ENCODE measurements around the gene ASB2. TPM values are rescaled to one million over a fixed set of nuclear protein-coding genes. Genes with fewer than 3 reads are reported as not detected.
A peak's percentile ranks its signal among the peaks of the same experiment; 100 is the strongest.

Gene ASB2
- total RNA-seq, 1 experiment from 2014 or later = not detected

- peak; percentile 58 for DNase-seq (ENCODE audit: extremely low read depth, low read depth)
Observed at GRCh38 chr14:94001501-94002396, 25.4 kb upstream of the ASB2 start.

- no peak for DNase-seq (ENCODE audit: extremely low read depth, low read depth)
Observed at GRCh38 chr14:94001016-94001415, 24.6 kb upstream of the ASB2 start.

GRCh38 chr14:94000267-94000666 lies 23.9 kb upstream of the ASB2 start:
- no peak for DNase-seq (ENCODE audit: extremely low read depth, low read depth)

- no peak for DNase-seq (ENCODE audit: extremely low read depth, low read depth)
Observed at GRCh38 chr14:93999573-93999972, 23.2 kb upstream of the ASB2 start.

- DNase-seq (ENCODE audit: extremely low read depth, low read depth) = no peak
Observed at GRCh38 chr14:93998871-93999403, 22.6 kb upstream of the ASB2 start.

GRCh38 chr14:93997916-93998870 lies 21.8 kb upstream of the ASB2 start:
- no peak for DNase-seq (ENCODE audit: extremely low read depth, low read depth)

GRCh38 chr14:93997082-93997481 lies 20.7 kb upstream of the ASB2 start, which contains the start of gene CCDC197:
TSS of gene CCDC197 (plus strand) at chr14:93997301. CDS start at chr14:93998132, 831 bp downstream.
- DNase-seq (ENCODE audit: extremely low read depth, low read depth) = no peak

- no peak for DNase-seq (ENCODE audit: extremely low read depth, low read depth)
Observed at GRCh38 chr14:93996130-93996695, 19.8 kb upstream of the ASB2 start.

- no peak for DNase-seq (ENCODE audit: extremely low read depth, low read depth)
Observed at GRCh38 chr14:93994919-93995682, 18.7 kb upstream of the ASB2 start.

GRCh38 chr14:93993382-93993781 lies 17.0 kb upstream of the ASB2 start:
- no peak for DNase-seq (ENCODE audit: extremely low read depth, low read depth)

- DNase-seq (ENCODE audit: extremely low read depth, low read depth) = no peak
Observed at GRCh38 chr14:93991649-93992048, 15.3 kb upstream of the ASB2 start.

- DNase-seq (ENCODE audit: extremely low read depth, low read depth) = no peak
Observed at GRCh38 chr14:93991212-93991611, 14.8 kb upstream of the ASB2 start.

GRCh38 chr14:93989939-93990338 lies 13.6 kb upstream of the ASB2 start:
- DNase-seq (ENCODE audit: extremely low read depth, low read depth) = no peak

GRCh38 chr14:93987815-93988476 lies 11.6 kb upstream of the ASB2 start:
- DNase-seq (ENCODE audit: extremely low read depth, low read depth) = no peak

GRCh38 chr14:93987376-93987775 lies 11.0 kb upstream of the ASB2 start:
- DNase-seq (ENCODE audit: extremely low read depth, low read depth) = no peak

GRCh38 chr14:93986955-93987354 lies 10.6 kb upstream of the ASB2 start:
- no peak for DNase-seq (ENCODE audit: extremely low read depth, low read depth)

- DNase-seq (ENCODE audit: extremely low read depth, low read depth) = peak; percentile 23
Observed at GRCh38 chr14:93984987-93985410, 8.6 kb upstream of the ASB2 start.

GRCh38 chr14:93984070-93984469 lies 7.7 kb upstream of the ASB2 start:
- no peak for DNase-seq (ENCODE audit: extremely low read depth, low read depth)

- no peak for DNase-seq (ENCODE audit: extremely low read depth, low read depth)
Observed at GRCh38 chr14:93982230-93983007, 6.0 kb upstream of the ASB2 start.

All from NCI-H460 (cell line).